ENCODE data around the gene RGS9.
"Not testable (repeated sequence)": the region's sequence is repeated elsewhere in the genome, so short reads cannot be mapped to it uniquely, and the experiment has no call there.

Gene RGS9

DNA sequence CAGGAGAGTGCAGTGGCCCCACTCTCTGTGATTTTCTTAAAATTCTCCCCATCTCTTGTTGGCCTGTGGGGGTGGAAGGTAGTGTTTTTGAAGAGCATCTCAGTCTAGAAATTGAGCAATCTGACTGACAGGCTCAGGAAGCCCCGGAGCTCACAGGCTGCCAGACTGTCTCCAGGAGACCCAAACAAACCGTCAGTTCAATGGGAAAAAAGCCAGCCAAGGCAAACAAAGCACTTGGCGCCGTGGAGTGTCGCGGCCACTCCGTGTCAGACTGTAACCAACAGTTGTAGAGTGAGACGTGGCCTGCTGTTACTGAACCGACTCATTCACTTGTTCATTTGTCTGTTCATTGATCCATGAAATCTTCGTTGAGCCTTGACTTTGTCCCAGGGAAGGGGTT, 33.7 kb downstream of the RGS9 start:
- no peak overlapping the region for H3K9ac ChIP-seq (ENCODE audit: low read length)
- H3K27me3 ChIP-seq (ENCODE audit: control insufficient read depth, insufficient read depth, low read length), result no peaks in the 10 kb centered on the region
- no peaks in the 10 kb centered on the region for H3K36me3 ChIP-seq (ENCODE audit: control insufficient read depth, insufficient read depth, low read length)
- no peak overlapping the region for H3K27ac ChIP-seq (ENCODE audit: low read depth, low read length)
- no peak overlapping the region for H3K4me3 ChIP-seq (ENCODE audit: low read length)
- no peaks in the 10 kb centered on the region for H3K4me1 ChIP-seq (ENCODE audit: control insufficient read depth, insufficient read depth, low read length)

DNA sequence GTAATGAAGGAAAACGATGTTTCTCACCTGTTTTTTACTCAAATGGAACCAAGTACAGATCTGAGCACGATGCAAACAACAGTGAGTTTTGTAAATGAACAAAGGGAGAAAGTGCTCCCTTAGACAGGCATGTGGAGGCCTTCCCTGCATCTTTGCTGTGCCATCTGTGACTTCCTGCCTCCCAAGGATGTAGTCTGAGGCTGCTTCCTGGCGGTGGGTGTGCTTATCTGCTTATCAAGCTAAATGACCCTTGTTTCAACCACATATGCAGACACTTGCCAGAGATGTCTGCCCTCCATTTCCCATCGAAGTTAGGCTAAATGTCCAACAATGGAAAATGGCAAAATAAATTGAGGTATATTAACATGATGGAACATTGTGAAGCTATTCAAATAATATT, 34.6 kb downstream of the RGS9 start:
- H3K4me3 ChIP-seq (ENCODE audit: low read length), result no peak overlapping the region
- no peak overlapping the region for H3K9ac ChIP-seq (ENCODE audit: low read length)
- no peak overlapping the region for H3K27ac ChIP-seq (ENCODE audit: low read depth, low read length)
- no peaks in the 10 kb centered on the region for H3K4me1 ChIP-seq (ENCODE audit: control insufficient read depth, insufficient read depth, low read length)
- no peaks in the 10 kb centered on the region for H3K36me3 ChIP-seq (ENCODE audit: control insufficient read depth, insufficient read depth, low read length)
- no peaks in the 10 kb centered on the region for H3K27me3 ChIP-seq (ENCODE audit: control insufficient read depth, insufficient read depth, low read length)

DNA sequence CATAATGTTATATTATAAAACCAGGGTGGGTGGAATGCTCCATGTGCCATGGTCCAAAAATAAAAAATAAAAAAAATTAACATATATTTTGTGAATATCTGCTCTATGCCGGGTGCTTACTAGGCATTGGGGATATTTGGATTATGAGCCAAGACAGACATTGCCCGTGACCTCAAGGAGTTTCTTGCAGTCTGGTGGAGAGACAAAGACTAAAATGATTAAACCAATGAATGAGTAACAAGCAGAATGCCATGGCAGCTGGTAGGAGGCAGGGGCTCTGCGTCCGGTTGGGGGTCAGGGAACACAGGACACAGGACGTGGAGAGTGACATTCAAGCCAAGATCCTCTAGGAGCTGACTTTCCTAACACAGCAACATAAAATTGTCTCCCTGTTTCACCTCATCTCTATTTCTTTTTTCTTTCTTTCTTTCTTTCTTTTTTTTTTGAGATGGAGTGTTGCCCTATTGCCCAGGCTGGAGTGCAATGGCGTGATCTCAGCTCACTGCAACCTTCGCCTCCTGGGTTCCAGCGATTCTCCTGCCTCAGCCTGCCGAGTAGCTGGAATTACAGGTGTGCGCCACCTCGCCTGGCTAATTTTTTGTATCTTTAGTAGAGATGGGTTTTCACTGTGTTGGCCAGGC, 35.4 kb downstream of the RGS9 start:
- H3K4me3 ChIP-seq (ENCODE audit: low read length), result no peak overlapping the region
- no peak overlapping the region for H3K9ac ChIP-seq (ENCODE audit: low read length)
- no peak overlapping the region for H3K27ac ChIP-seq (ENCODE audit: low read depth, low read length)
- no peaks in the 10 kb centered on the region for H3K36me3 ChIP-seq (ENCODE audit: control insufficient read depth, insufficient read depth, low read length)
- H3K4me1 ChIP-seq (ENCODE audit: control insufficient read depth, insufficient read depth, low read length), result no peaks in the 10 kb centered on the region
- no peaks in the 10 kb centered on the region for H3K27me3 ChIP-seq (ENCODE audit: control insufficient read depth, insufficient read depth, low read length)

DNA sequence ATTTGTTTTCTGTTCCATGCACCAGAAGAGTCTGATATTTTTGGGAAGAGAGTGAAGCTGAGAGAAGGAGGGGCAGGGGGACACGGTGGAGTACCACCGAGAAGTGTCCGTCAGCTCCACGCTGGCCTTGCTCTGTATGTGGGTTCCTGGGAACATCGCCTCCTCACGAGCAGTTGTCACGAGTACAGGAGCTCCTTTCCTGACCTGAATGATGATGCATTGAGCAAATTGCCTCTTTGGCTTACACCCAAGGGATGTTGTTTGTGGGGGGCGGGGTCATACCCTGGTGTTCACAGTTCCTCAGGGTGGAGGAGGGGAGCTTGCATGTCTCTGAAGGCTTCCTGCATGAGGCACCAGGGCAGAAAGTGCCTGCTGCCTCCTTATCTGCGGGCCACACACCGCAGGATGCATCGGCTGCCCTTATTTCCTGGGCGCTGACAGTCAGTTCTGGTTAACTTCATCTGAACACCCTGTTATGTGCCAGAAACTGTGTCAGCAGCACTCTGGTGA, 36.2 kb downstream of the RGS9 start:
- Histone ChIP-seq H3K36me3 (ENCODE audit: control insufficient read depth, insufficient read depth, low read length) (no peaks in the 10 kb centered on the region), H3K4me1 (ENCODE audit: control insufficient read depth, insufficient read depth, low read length) (no peaks in the 10 kb centered on the region), H3K4me3 (ENCODE audit: low read length) (no peak overlapping the region), H3K27ac (ENCODE audit: low read depth, low read length) (no peak overlapping the region), H3K27me3 (ENCODE audit: control insufficient read depth, insufficient read depth, low read length) (no peaks in the 10 kb centered on the region), H3K9ac (ENCODE audit: low read length) (no peak overlapping the region)

DNA sequence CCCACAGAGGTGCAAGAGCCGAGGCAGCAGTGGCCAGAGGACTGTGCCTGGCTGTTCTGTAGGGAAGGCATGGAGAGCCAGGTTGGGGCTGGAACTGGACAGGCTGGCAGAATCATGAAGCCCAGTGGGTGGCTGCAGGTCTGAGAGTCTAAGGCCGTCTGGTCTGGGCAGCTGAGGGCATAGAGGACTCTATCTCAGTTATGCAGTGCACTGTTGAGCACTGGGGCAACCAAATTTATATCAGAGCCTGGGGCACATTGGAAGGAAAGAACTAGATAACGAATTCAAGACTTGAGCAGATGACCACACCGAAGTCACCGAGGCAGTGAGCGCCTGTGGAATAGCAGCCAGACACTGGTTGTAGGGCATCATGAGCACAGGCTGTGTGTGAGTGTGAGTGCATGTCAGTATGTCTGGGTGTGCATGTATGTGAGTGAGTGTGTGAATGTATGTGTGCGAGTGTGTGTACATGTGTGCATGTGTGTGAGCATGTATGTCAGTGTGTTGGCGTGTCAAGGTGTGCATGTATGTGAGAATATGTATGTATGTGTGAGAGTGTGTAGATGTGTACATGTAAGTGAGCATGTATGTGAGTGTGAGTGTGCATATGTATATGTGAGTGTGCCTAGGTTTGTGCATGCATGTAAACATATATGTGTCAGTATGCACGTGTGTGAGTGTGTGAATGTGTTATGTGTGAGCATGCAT, 37.0 kb downstream of the RGS9 start:
- Histone ChIP-seq H3K4me3 (ENCODE audit: low read length) (no peak overlapping the region), H3K27ac (ENCODE audit: low read depth, low read length) (no peak overlapping the region), H3K27me3 (ENCODE audit: control insufficient read depth, insufficient read depth, low read length) (no peaks in the 10 kb centered on the region), H3K9ac (ENCODE audit: low read length) (no peak overlapping the region), H3K4me1 (ENCODE audit: control insufficient read depth, insufficient read depth, low read length) (no peaks in the 10 kb centered on the region), H3K36me3 (ENCODE audit: control insufficient read depth, insufficient read depth, low read length) (no peaks in the 10 kb centered on the region)

DNA sequence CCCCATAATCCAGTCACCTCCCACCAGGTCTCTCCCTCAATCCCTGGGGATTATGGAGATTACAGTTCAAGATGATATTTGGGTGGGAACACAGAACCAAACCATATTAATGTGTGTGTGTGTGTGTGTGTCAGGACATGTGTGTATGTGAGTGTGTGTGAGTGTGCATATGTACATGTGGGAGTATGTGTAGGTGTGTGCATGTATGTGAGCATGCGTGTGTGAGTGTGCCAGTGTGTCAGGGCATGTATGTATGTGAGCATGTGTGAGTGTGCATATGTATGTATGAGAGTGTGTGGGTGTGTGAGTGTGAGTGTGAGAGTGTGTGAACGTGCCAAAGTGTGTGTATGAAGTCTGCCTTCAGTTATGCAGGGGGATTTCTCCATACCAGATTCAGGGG, 37.8 kb downstream of the RGS9 start:
- Histone ChIP-seq H3K9ac (ENCODE audit: low read length) (no peak overlapping the region), H3K36me3 (ENCODE audit: control insufficient read depth, insufficient read depth, low read length) (no peaks in the 10 kb centered on the region), H3K27me3 (ENCODE audit: control insufficient read depth, insufficient read depth, low read length) (no peaks in the 10 kb centered on the region), H3K4me3 (ENCODE audit: low read length) (no peak overlapping the region), H3K27ac (ENCODE audit: low read depth, low read length) (no peak overlapping the region), H3K4me1 (ENCODE audit: control insufficient read depth, insufficient read depth, low read length) (no peaks in the 10 kb centered on the region)

DNA sequence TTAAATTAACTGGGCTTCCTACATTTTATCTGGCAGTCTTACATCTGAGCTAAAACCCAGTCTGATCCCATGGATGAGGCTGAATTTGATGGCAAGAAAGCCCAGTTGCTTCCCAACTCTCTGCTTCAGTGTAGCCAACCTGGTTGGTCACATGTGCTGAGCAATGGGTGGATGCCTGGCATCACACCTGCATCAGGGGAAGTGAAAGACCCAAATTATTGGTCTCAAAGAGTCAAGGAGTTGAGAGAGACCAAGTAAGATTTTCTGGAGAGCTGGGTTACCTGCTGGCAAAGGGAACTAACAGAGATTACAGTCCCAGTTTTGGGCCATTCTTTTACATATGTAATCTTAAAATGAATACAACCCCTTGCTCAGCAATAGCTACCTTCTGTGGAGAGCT, 38.8 kb downstream of the RGS9 start:
- H3K27me3 ChIP-seq (ENCODE audit: control insufficient read depth, insufficient read depth, low read length), result no peaks in the 10 kb centered on the region
- H3K9ac ChIP-seq (ENCODE audit: low read length), result no peak overlapping the region
- H3K4me3 ChIP-seq (ENCODE audit: low read length), result no peak overlapping the region
- no peaks in the 10 kb centered on the region for H3K36me3 ChIP-seq (ENCODE audit: control insufficient read depth, insufficient read depth, low read length)
- no peaks in the 10 kb centered on the region for H3K4me1 ChIP-seq (ENCODE audit: control insufficient read depth, insufficient read depth, low read length)
- no peak overlapping the region for H3K27ac ChIP-seq (ENCODE audit: low read depth, low read length)

DNA sequence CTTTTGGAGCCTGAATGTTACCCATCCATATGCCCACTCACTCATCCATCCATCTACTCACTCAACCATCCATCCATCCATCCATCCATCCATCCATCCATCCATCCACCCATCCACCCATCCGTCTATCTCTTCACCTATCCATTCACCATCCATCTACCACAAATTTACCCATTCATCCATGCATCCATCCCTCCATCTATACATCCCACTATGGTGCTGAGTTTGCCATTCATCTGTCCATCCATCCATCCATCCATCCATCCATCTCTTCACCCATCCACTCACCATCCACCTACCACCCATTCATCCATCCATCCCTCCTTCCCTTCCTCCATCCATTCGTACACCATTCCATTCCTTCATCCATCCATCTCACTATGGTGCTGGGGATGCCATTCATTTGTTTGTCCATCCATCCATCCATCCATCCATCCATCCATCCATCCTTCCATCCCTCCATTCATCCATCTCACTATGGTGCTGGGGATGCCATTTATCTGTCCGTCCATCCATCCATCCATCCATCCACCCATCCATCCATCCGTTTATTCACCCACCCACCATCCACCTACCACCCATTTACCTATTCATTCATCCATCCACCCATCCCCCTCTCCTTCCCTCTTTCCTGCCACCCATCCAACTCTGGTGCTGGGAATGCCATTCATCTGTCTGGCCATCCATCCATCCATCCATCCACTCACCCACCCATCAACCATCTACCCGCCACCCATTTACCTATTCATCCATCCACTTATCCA, 39.7 kb downstream of the RGS9 start:
- Histone ChIP-seq H3K27ac (ENCODE audit: low read depth, low read length) (no peak overlapping the region), H3K27me3 (ENCODE audit: control insufficient read depth, insufficient read depth, low read length) (no peaks in the 10 kb centered on the region), H3K4me1 (ENCODE audit: control insufficient read depth, insufficient read depth, low read length) (no peaks in the 10 kb centered on the region), H3K4me3 (ENCODE audit: low read length) (no peak overlapping the region), H3K9ac (ENCODE audit: low read length) (no peak overlapping the region), H3K36me3 (ENCODE audit: control insufficient read depth, insufficient read depth, low read length) (no peaks in the 10 kb centered on the region)

DNA sequence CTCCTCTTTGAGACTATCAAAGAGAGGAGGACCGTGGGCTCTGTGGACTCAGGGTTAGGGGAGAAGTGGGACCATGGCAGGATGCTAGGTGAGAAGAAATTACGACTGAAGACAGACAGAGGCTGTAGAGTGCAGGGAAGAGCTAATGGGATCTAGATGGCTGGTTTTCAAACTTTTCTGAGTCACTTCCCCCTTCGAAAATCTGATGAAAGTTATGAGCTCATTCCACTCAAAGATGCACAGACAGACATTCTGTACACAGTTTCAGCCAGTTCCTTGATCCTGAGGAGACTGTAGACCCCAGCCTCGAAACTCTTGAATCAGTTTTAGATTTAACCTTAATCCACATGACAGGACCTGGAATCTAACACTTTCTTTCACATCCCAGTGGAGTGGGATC, 40.7 kb downstream of the RGS9 start:
- Histone ChIP-seq H3K36me3 (ENCODE audit: control insufficient read depth, insufficient read depth, low read length) (no peaks in the 10 kb centered on the region), H3K4me3 (ENCODE audit: low read length) (no peak overlapping the region), H3K27ac (ENCODE audit: low read depth, low read length) (no peak overlapping the region), H3K4me1 (ENCODE audit: control insufficient read depth, insufficient read depth, low read length) (no peaks in the 10 kb centered on the region), H3K9ac (ENCODE audit: low read length) (no peak overlapping the region), H3K27me3 (ENCODE audit: control insufficient read depth, insufficient read depth, low read length) (no peaks in the 10 kb centered on the region)

DNA sequence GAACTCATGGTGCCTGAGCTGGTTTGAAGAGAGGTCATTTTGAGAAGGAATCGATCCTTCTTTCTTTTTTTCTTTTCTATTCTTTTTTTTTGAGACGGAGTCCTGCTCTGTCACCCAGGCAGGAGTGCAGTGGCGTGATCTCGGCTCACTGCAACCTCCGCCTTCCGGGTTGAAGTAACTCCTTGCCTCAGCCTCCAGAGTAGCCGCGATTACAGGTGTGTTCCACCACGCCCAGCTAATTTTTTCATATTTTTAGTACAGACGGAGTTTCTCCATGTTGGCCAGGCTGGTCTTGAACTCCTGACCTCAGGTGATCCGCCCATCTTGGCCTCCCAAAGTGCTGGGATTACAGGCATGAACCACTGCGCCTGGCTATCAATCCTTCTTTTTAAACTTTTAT, 43.1 kb downstream of the RGS9 start:
- H3K9ac ChIP-seq (ENCODE audit: low read length); H3K27me3 ChIP-seq (ENCODE audit: control insufficient read depth, insufficient read depth, low read length); H3K27ac ChIP-seq (ENCODE audit: low read depth, low read length); H3K4me1 ChIP-seq (ENCODE audit: control insufficient read depth, insufficient read depth, low read length); H3K4me3 ChIP-seq (ENCODE audit: low read length); H3K36me3 ChIP-seq (ENCODE audit: control insufficient read depth, insufficient read depth, low read length): not testable (repeated sequence)

DNA sequence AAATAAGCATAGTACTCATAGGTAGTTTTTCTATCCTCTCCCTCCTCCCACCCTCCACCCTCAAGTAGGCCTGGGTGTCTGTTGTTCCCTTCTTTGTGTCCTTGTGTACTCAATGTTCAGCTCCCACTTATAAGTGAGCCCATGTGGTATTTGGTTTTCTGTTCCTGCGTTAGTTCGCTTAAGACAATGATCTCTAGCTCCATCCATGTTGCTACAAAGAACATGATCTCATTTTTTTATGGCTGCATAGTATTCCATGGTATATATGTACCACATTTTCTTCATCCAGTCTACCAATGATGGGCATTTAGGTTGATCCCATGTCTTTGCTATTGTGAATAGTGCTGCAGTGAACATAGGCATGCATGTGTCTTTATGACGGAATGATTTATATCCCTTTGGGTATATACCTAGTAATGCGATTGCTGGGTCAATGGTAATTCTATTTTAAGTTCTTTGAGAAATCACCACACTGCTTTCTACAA, 43.6 kb downstream of the RGS9 start:
- H3K9ac ChIP-seq (ENCODE audit: low read length); H3K27me3 ChIP-seq (ENCODE audit: control insufficient read depth, insufficient read depth, low read length); H3K27ac ChIP-seq (ENCODE audit: low read depth, low read length): not testable (repeated sequence)

DNA sequence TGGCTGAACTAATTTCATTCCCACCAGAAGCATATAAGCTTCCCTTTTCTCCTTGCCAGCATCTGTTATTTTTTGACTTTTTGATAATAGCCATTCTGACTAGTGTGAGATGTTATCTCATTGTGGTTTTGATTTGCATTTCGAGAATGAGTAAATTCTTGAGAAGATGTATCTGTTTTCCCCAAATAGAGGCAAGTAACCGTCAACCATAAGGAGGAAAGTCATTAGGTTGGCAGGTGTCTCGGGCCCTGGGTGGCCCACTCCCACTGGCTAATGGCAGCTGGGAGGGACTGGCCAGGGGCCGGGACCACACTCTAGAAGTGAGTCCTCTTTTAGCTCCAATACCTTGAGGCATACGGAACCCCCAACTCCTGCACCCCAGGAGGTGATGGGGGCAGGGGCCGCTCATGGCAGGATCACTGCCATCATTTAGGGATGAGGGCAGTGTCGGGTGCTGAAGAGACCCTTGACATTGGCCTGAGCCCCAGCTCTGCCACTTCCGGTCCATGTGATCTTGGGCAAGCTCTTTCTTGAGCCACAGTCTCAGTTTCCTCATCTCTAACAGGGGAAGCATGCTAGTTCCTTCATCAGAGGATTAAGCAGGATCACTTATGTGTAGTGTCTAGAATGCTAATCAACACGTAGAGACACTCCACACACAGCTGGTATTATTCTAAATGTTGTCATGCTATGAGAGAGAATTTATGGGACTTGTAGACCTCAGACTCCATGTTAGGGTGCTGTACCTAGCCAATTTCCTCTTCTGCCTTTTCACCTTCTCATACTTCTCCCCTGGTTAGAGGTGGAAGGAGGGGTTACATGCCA, 44.3 kb downstream of the RGS9 start:
- peaks cover 7% of the 10 kb centered on the region for H3K4me1 ChIP-seq (ENCODE audit: control insufficient read depth, insufficient read depth, low read length)
- no peaks in the 10 kb centered on the region for H3K36me3 ChIP-seq (ENCODE audit: control insufficient read depth, insufficient read depth, low read length)
- no peak overlapping the region for H3K4me3 ChIP-seq (ENCODE audit: low read length)
- H3K27ac ChIP-seq (ENCODE audit: low read depth, low read length), result no peak overlapping the region
- H3K27me3 ChIP-seq (ENCODE audit: control insufficient read depth, insufficient read depth, low read length), result no peaks in the 10 kb centered on the region
- no peak overlapping the region for H3K9ac ChIP-seq (ENCODE audit: low read length)

More for the DNA sequence above, 43.6 kb downstream of the RGS9 start:
- H3K4me1 ChIP-seq (ENCODE audit: control insufficient read depth, insufficient read depth, low read length); H3K4me3 ChIP-seq (ENCODE audit: low read length); H3K36me3 ChIP-seq (ENCODE audit: control insufficient read depth, insufficient read depth, low read length): not testable (repeated sequence)

Measured in rectal smooth muscle tissue (tissue), 1 donor.